A673 (cell line): ENCODE data around the gene PCED1A. TPM values are rescaled to one million over a fixed set of nuclear protein-coding genes. Genes with fewer than 3 reads are reported as not detected.

Experiments
- BruUV-seq: library from RNA; stranded (reverse); fragments of 400-500 nt; replicated peaks from 2 replicates; lab custom pipeline; 2021; lab: Mats Ljungman, UMichigan
- CTCF ChIA-PET: fragments of 300-600 bp; sonication (Branson Sonifier 250); formaldehyde crosslinking; loops from one replicate; lab custom pipeline; 2022; ENCODE audit warnings: antibody characterized with exemption; lab: Charles Lee
- POLR2A ChIA-PET: fragments of 300-600 bp; sonication (Branson Sonifier 250); formaldehyde crosslinking; loops from one replicate; lab custom pipeline; 2022; ENCODE audit warnings: antibody characterized with exemption; ENCODE audit not compliant: low non-redundant PET; lab: Charles Lee
- DNase-seq: peaks from one replicate; pipeline ENCODE4 v3.0.0-alpha.2; 2015; ENCODE audit warnings: low spot score
- H3K27ac ChIP-seq: fragments of 200-600 bp; sonication (generic); 2 replicates; pipeline ENCODE4 v1.5.1; 2016; ENCODE audit warnings: mixed run types, low read depth, mild to moderate bottlenecking, mixed read lengths, antibody characterized with exemption, low read length; ENCODE audit not compliant: poor library complexity, severe bottlenecking
- H3K27me3 ChIP-seq: fragments of 200-600 bp; sonication (generic); replicated peaks from 2 replicates; pipeline ENCODE4 v1.6.1; 2017; ENCODE audit warnings: mixed run types, low read depth, mild to moderate bottlenecking, mixed read lengths, antibody characterized with exemption, low read length; ENCODE audit not compliant: insufficient read depth, poor library complexity
- H3K36me3 ChIP-seq: fragments of 200-600 bp; sonication (generic); 2 replicates; pipeline ENCODE4 v1.6.1; 2016; ENCODE audit warnings: mixed run types, mild to moderate bottlenecking, mixed read lengths, antibody characterized with exemption, low read length; ENCODE audit not compliant: insufficient read depth, poor library complexity, severe bottlenecking
- H3K4me1 ChIP-seq: fragments of 200-600 bp; sonication (generic); 2 replicates; pipeline ENCODE4 v1.6.1; 2017; ENCODE audit warnings: mixed run types, mild to moderate bottlenecking, mixed read lengths, antibody characterized with exemption, low read length; ENCODE audit not compliant: insufficient read depth, poor library complexity, severe bottlenecking
- H3K4me3 ChIP-seq: fragments of 200-600 bp; sonication (generic); 2 replicates; pipeline ENCODE4 v1.5.1; 2016; ENCODE audit warnings: low read depth, mixed run types, mild to moderate bottlenecking, mixed read lengths, low read length; ENCODE audit not compliant: poor library complexity, severe bottlenecking
- H3K9me3 ChIP-seq: fragments of 200-600 bp; sonication (generic); 2 replicates; pipeline ENCODE4 v1.6.1; 2016; ENCODE audit warnings: mixed run types, low read depth, mild to moderate bottlenecking, mixed read lengths, antibody characterized with exemption, low read length; ENCODE audit not compliant: poor library complexity, severe bottlenecking
- CTCF ChIP-seq: fragments of 300-800, 200-600 bp; sonication (generic); conservative IDR thresholded peaks from 2 replicates; pipeline ENCODE4 v1.5.1; 2017; ENCODE audit warnings: low read depth, mild to moderate bottlenecking, antibody characterized with exemption, low read length, moderate library complexity, mixed read lengths
- EZH2 ChIP-seq: fragments of 200-600 bp; sonication (generic); IDR thresholded peaks from 2 replicates; pipeline ENCODE4 v1.6.1; 2017; ENCODE audit warnings: borderline replicate concordance, low read depth, mild to moderate bottlenecking, mixed read lengths, antibody characterized with exemption, low read length; ENCODE audit not compliant: poor library complexity, severe bottlenecking
- intact Hi-C: fragments of 100-400 bp; cut with micrococcal nuclease; formaldehyde crosslinking; loops from one replicate; pipeline ENCODE4 v1.10.0; 2022; ENCODE audit not compliant: unreplicated experiment
- total RNA-seq: library from RNA; stranded (reverse); gene quantifications from 2 replicates; pipeline ENCODE4 v1.2.3, GENCODE V29; 2021

The PCED1A gene
- total RNA-seq, 1 experiment from 2014 or later = 32.8 TPM

DNA sequence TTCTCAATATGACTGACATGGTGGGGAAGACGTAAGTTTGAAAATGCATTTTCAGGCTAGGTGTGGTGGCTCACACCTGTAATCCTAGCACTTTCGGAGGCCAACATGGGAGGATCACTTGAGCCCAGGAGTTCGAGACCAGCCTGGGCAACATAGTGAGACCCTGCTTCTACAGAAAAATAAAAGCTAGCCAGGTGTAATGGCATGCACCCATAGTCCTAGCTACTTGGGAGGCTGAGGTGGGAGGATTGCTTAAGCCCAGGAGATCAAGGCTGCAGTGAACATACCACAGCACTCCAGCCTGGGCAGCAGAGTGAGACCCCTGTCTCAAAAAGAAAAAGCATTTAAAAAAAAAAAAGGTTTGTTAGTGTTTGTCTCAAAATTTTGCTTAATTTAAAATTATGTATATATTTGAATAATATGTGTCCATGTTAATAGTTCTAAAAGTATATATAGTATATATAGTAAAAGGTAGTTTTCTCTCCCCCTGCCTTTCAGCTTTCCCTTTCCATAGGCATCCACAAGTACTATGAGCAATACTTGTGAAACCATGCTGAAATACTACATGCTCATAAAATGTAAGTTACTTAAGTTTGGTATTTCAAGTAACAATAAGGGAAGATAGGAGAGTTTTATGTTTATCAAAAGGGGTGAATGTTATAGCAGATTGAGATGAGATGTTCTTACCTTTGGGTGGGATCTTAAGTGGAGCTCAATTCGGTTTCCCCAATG is 47.9 kb upstream of the PCED1A start:
- DNase-seq = no peak
- Histone ChIP-seq H3K4me1 (no peaks in the 10 kb centered on the region), H3K27me3 (no peaks in the 10 kb centered on the region), H3K36me3 (no peaks in the 10 kb centered on the region), H3K4me3 (no peak overlapping the region), H3K27ac (no peak overlapping the region), H3K9me3 (no peaks in the 10 kb centered on the region)
- TF ChIP-seq CTCF (no peak), EZH2 (no peak)
- CTCF ChIA-PET = no interaction called here
- intact Hi-C loops = no loop called here
- BruUV-seq = no TSS peak
- POLR2A ChIA-PET = interaction anchor here (0.6 kb wide), 2 partner anchors 18 to 23 kb away, joined by 3 read pairs; no protein-coding TSS in a partner anchor

GRCh38 chr20:2887715-2888114 is 47.3 kb upstream of the PCED1A start:
- Histone ChIP-seq H3K27me3 (no peaks in the 10 kb centered on the region), H3K27ac (no peak overlapping the region), H3K9me3 (no peaks in the 10 kb centered on the region), H3K36me3 (no peaks in the 10 kb centered on the region), H3K4me3 (no peak overlapping the region), H3K4me1 (no peaks in the 10 kb centered on the region)
- no peak for DNase-seq
- BruUV-seq = no TSS peak
- ChIA-PET POLR2A (no interaction called here), CTCF (no interaction called here)
- intact Hi-C loops = no loop called here
- TF ChIP-seq CTCF (no peak), EZH2 (no peak)

GRCh38 chr20:2883726-2884637 is 43.5 kb upstream of the PCED1A start:
- no peaks in the 10 kb centered on the region for H3K36me3 ChIP-seq
- H3K9me3 ChIP-seq = no peaks in the 10 kb centered on the region
- ChIA-PET POLR2A (no interaction called here), CTCF (interaction anchor here (0.7 kb wide), 1 partner anchor 14 kb away, joined by 3 read pairs; no protein-coding TSS in a partner anchor)
- H3K4me1 ChIP-seq = no peaks in the 10 kb centered on the region
- no peak overlapping the region for H3K27ac ChIP-seq
- H3K4me3 ChIP-seq = no peak overlapping the region
- BruUV-seq = no TSS peak
- no peaks in the 10 kb centered on the region for H3K27me3 ChIP-seq
- DNase-seq = no peak
- intact Hi-C loops = no loop called here
- no peak for TF ChIP-seq CTCF
- TF ChIP-seq EZH2 = no peak
